Spleen (tissue), 7 donors: ENCODE results near the gene NSG1.

ENCODE experiments used
- POLR2A ChIP-seq, 3 donors: fragments of 450-650 bp; IDR thresholded peaks; one replicate each; pipeline ENCODE4 v1.5.1; 2017; ENCODE audit warnings: antibody characterized with exemption in 3 of 3, mild to moderate bottlenecking in 1 of 3
- POLR2AphosphoS5 ChIP-seq, 3 donors: sonication (generic); formaldehyde crosslinking; IDR thresholded peaks; one replicate each; pipeline ENCODE4 v1.5.1; 2017; ENCODE audit warnings: antibody characterized with exemption in 3 of 3
- TF ChIP-seq, protein P1 (sequence below), 11 experiments: fragments of 200-600 bp in 7 of 11; fragments of 450-650 bp in 4 of 11; sonication (generic) in 4 of 11; IDR thresholded peaks in 8 of 11; conservative IDR thresholded peaks in 3 of 11; 1 replicate in 7 of 11; 2 replicates in 4 of 11; pipeline versions ENCODE4 v1.4.0 to v1.8.0; 2016 to 2021; ENCODE audit warnings: antibody characterized with exemption in 11 of 11, inconsistent platforms in 4 of 11, mild to moderate bottlenecking in 1 of 11
- donor health status: DM: no; HTN: no; CAD: no; lungs with moderate emphysema.
- donor health status: DM: no; HTN: no; CAD: no.
- donor health status: DM: no; HTN: no; CAD: no.

DNA sequence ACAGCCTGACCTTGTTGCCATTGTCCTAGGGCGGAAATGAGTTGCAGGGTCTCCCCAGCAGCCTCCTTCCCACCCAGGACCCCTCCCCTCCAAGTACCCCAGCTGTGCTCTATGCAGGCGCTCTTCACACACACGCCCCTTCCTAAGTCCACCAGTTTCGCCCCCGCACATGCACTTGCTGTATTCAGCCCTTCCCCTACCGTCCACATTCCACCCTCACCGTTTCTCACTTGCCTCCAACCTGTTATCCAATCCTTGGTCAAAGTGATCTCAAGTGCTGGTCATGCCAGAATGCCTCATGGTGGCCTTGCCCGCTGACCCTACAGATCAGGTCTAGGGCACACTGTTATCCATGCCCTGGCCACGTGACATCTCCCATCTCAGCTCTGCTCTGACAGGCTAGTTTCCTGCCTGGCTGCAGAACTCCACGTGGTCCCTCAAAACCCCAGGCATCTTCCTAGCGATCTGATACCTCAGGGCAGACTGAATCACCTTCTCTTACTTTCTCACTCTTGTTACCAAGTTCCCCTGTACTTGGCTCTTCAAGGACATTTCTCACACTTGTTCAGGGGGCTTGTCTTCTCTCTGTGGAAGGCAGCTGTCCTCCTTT is 39.7 kb downstream of the NSG1 start:
- TF ChIP-seq, protein P1, sequence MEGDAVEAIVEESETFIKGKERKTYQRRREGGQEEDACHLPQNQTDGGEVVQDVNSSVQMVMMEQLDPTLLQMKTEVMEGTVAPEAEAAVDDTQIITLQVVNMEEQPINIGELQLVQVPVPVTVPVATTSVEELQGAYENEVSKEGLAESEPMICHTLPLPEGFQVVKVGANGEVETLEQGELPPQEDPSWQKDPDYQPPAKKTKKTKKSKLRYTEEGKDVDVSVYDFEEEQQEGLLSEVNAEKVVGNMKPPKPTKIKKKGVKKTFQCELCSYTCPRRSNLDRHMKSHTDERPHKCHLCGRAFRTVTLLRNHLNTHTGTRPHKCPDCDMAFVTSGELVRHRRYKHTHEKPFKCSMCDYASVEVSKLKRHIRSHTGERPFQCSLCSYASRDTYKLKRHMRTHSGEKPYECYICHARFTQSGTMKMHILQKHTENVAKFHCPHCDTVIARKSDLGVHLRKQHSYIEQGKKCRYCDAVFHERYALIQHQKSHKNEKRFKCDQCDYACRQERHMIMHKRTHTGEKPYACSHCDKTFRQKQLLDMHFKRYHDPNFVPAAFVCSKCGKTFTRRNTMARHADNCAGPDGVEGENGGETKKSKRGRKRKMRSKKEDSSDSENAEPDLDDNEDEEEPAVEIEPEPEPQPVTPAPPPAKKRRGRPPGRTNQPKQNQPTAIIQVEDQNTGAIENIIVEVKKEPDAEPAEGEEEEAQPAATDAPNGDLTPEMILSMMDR (IDR thresholded peaks at IDR 0.05 in 8 of 11, conservative IDR thresholded peaks at IDR 0.05 in 3 of 11) = no peak
- TF ChIP-seq POLR2A (IDR thresholded peaks at IDR 0.05) (no peak), POLR2AphosphoS5 (IDR thresholded peaks at IDR 0.05) (no peak)
